DMS53 treated with DMSO at 0.1 percent for 48 hours (cell line): ENCODE measurements around the gene BAG5.
"Not testable (repeated sequence)": the region's sequence is repeated elsewhere in the genome, so short reads cannot be mapped to it uniquely, and the experiment has no call there.

Source experiments
- DNase-seq: peaks from one replicate; lab custom pipeline; 2025; ENCODE audit not compliant: unreplicated experiment; lab: John Stamatoyannopoulos, UW

Gene BAG5

GRCh38 chr14:103535081-103535890 is 27.2 kb downstream of the BAG5 start:
- DNase-seq: no peak

- no peak for DNase-seq
Observed at GRCh38 chr14:103534576-103535061, 27.8 kb downstream of the BAG5 start.

GRCh38 chr14:103533999-103534575 is 28.4 kb downstream of the BAG5 start:
- DNase-seq: no peak

- no peak for DNase-seq
Observed at GRCh38 chr14:103533137-103533998, 29.1 kb downstream of the BAG5 start.

- no peak for DNase-seq
Observed at GRCh38 chr14:103532216-103533136, 30.0 kb downstream of the BAG5 start.

GRCh38 chr14:103531421-103532215 is 30.8 kb downstream of the BAG5 start:
- no peak for DNase-seq

GRCh38 chr14:103530831-103531230 is 31.6 kb downstream of the BAG5 start:
- DNase-seq: no peak

GRCh38 chr14:103530390-103530789 is 32.1 kb downstream of the BAG5 start:
- no peak for DNase-seq

- no peak for DNase-seq
Observed at GRCh38 chr14:103529383-103530365, 32.8 kb downstream of the BAG5 start.

- DNase-seq: peak; percentile 73
Observed at GRCh38 chr14:103528587-103529382, 33.7 kb downstream of the BAG5 start, which contains the start of gene TRMT61A. Gene TRMT61A (plus strand): TSS chr14:103529196. CDS start chr14:103529979, 783 bp downstream.

GRCh38 chr14:103528146-103528586 is 34.3 kb downstream of the BAG5 start:
- no peak for DNase-seq

- DNase-seq: no peak
Observed at GRCh38 chr14:103527408-103528145, 34.9 kb downstream of the BAG5 start.

GRCh38 chr14:103526914-103527248 is 35.6 kb downstream of the BAG5 start:
- no peak for DNase-seq

- no peak for DNase-seq
Observed at GRCh38 chr14:103526247-103526913, 36.1 kb downstream of the BAG5 start.

- DNase-seq: not testable (repeated sequence)
Observed at GRCh38 chr14:103525430-103526246, 36.8 kb downstream of the BAG5 start.
